MM.1S (cell line): ENCODE data around the gene SETBP1.

Experiments used
- DNase-seq: peaks from one replicate; pipeline ENCODE4 v3.0.0-alpha.2; 2015
- H2AFZ ChIP-seq: fragments of 300-600 bp; sonication (generic); 2 replicates; pipeline ENCODE4 v1.6.0; 2016; ENCODE audit warnings: antibody characterized with exemption, low read length
- H3F3A ChIP-seq: fragments of 300-600 bp; sonication (generic); 2 replicates; pipeline ENCODE4 v1.6.1; 2016; ENCODE audit warnings: mild to moderate bottlenecking, antibody characterized with exemption, low read length, moderate library complexity, mixed read lengths; ENCODE audit not compliant: insufficient read depth
- H3K27ac ChIP-seq: fragments of 300-600 bp; sonication (generic); 2 replicates; pipeline ENCODE4 v1.5.1; 2016; ENCODE audit warnings: mild to moderate bottlenecking, low read length
- H3K27me3 ChIP-seq: fragments of 300-600 bp; sonication (generic); replicated peaks from 2 replicates; pipeline ENCODE4 v1.6.0; 2016; ENCODE audit warnings: low read length; ENCODE audit not compliant: insufficient read depth
- H3K36me3 ChIP-seq: fragments of 300-600 bp; sonication (generic); replicated peaks from 2 replicates; pipeline ENCODE4 v1.6.1; 2016; ENCODE audit warnings: mild to moderate bottlenecking, low read length, mixed read lengths; ENCODE audit not compliant: insufficient read depth
- H3K4me1 ChIP-seq: fragments of 300-600 bp; sonication (generic); 2 replicates; pipeline ENCODE4 v1.6.1; 2016; ENCODE audit warnings: low read length, mixed read lengths
- H3K4me2 ChIP-seq: fragments of 300-600 bp; sonication (generic); 2 replicates; pipeline ENCODE4 v1.6.0; 2016; ENCODE audit warnings: low read depth, low read length
- H3K4me3 ChIP-seq: fragments of 300-600 bp; sonication (generic); 2 replicates; pipeline ENCODE4 v1.5.1; 2016; ENCODE audit warnings: low read length, mixed read lengths
- H3K79me2 ChIP-seq: fragments of 300-600 bp; sonication (generic); 2 replicates; pipeline ENCODE4 v1.6.1; 2016; ENCODE audit warnings: mixed run types, low read length, mixed read lengths
- H3K9ac ChIP-seq: fragments of 300-600 bp; sonication (generic); 2 replicates; pipeline ENCODE4 v1.6.1; 2016; ENCODE audit warnings: low read length, mixed read lengths
- H3K9me2 ChIP-seq: fragments of 300-600 bp; sonication (generic); replicated peaks from 2 replicates; pipeline ENCODE4 v1.6.1; 2016; ENCODE audit warnings: mild to moderate bottlenecking, low read length, mixed read lengths; ENCODE audit not compliant: insufficient read depth
- H3K9me3 ChIP-seq: fragments of 300-600 bp; sonication (generic); replicated peaks from 2 replicates; pipeline ENCODE4 v1.6.1; 2016; ENCODE audit warnings: mild to moderate bottlenecking, low read length, mixed read lengths; ENCODE audit not compliant: insufficient read depth
- H4K20me1 ChIP-seq: fragments of 300-600 bp; sonication (generic); 2 replicates; pipeline ENCODE4 v1.6.1; 2016; ENCODE audit warnings: mild to moderate bottlenecking, low read length, moderate library complexity, mixed read lengths; ENCODE audit not compliant: insufficient read depth
- EZH2 ChIP-seq: fragments of 300-600 bp; sonication (generic); optimal IDR thresholded peaks from 2 replicates; pipeline ENCODE3; 2017; ENCODE audit warnings: low read depth, mild to moderate bottlenecking, antibody characterized with exemption, low read length, mixed read lengths
- EZH2phosphoT487 ChIP-seq: fragments of 300-600 bp; sonication (generic); IDR thresholded peaks from 2 replicates; pipeline ENCODE4 v1.6.1; 2018; ENCODE audit warnings: antibody characterized with exemption, low read length
- TF ChIP-seq, protein P1 (sequence below): fragments of 300-600 bp; sonication (generic); IDR thresholded peaks from 2 replicates; pipeline ENCODE4 v1.5.1; 2016; ENCODE audit warnings: antibody characterized with exemption, low read length, mixed read lengths

SETBP1 gene

DNA sequence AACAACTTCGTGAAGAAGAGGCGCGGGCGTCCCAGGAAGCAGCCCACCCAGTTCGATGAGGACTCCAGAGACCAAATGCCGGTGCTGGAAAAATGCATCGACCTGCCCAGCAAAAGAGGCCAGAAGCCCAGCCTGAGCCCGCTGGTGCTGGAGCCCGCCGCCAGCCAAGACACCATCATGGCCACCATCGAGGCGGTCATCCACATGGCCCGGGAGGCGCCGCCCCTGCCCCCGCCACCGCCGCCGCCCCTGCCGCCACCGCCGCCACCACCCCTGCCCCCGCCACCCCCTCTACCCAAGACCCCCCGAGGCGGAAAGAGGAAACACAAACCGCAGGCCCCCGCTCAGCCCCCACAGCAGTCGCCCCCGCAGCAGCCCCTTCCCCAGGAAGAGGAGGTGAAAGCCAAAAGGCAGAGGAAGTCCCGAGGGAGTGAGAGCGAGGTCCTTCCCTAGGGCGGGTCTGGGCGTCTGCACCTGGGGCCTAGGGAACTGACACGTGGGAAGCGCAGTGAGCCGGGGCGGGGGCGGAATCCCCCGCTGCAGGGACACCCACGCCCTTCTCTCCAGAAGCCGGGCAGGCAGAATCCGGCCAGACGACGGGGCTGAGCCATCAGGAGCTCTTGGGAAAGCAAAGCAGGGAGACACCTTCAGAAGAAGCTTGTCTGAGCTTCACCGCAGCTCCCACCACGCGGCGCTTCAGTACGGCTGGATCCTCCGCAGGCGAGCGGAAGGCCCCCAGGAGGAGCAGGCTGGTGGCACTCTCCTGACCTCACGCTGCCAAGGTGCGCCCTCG, 382.8 kb downstream of the SETBP1 start:
- no peak for TF ChIP-seq EZH2phosphoT487
- TF ChIP-seq, protein P1, sequence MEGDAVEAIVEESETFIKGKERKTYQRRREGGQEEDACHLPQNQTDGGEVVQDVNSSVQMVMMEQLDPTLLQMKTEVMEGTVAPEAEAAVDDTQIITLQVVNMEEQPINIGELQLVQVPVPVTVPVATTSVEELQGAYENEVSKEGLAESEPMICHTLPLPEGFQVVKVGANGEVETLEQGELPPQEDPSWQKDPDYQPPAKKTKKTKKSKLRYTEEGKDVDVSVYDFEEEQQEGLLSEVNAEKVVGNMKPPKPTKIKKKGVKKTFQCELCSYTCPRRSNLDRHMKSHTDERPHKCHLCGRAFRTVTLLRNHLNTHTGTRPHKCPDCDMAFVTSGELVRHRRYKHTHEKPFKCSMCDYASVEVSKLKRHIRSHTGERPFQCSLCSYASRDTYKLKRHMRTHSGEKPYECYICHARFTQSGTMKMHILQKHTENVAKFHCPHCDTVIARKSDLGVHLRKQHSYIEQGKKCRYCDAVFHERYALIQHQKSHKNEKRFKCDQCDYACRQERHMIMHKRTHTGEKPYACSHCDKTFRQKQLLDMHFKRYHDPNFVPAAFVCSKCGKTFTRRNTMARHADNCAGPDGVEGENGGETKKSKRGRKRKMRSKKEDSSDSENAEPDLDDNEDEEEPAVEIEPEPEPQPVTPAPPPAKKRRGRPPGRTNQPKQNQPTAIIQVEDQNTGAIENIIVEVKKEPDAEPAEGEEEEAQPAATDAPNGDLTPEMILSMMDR = no peak
- TF ChIP-seq EZH2 = no peak

DNA sequence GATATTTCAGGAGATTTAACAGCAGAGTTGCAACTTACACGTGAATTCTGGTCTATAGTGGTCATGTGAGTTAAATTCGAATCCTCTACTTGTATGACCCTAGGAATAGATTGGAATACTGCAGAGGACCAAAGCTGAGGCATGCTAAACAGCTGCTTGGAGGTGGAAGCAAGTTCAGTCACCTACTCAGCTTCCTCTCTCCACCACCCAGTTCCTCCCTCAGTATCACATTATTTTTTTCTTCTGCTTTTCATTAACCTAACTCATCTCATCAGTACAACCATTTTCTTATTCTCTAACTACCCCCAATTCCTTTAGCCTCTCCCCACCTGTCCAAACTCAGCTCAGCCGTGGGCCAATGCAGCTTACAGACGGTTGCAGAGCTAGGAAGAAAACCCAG, 385.5 kb downstream of the SETBP1 start:
- Histone ChIP-seq H3K4me2 (no peak overlapping the region), H3K9me3 (no peaks in the 10 kb centered on the region), H3F3A (no peaks in the 10 kb centered on the region), H3K9ac (no peak overlapping the region), H3K27ac (no peak overlapping the region), H4K20me1 (no peaks in the 10 kb centered on the region), H3K4me3 (no peak overlapping the region), H3K27me3 (no peaks in the 10 kb centered on the region), H3K4me1 (no peaks in the 10 kb centered on the region), H3K9me2 (no peaks in the 10 kb centered on the region), H3K79me2 (no peaks in the 10 kb centered on the region), H3K36me3 (no peaks in the 10 kb centered on the region), H2AFZ (no peak overlapping the region)
- TF ChIP-seq EZH2 (no peak), EZH2phosphoT487 (no peak)
- TF ChIP-seq, protein P1 = no peak
- DNase-seq = no peak

More for the DNA sequence above, 382.8 kb downstream of the SETBP1 start:
- DNase-seq = no peak
- no peaks in the 10 kb centered on the region for H4K20me1 ChIP-seq
- no peak overlapping the region for H3K4me2 ChIP-seq
- no peaks in the 10 kb centered on the region for H3K4me1 ChIP-seq
- no peaks in the 10 kb centered on the region for H3K27me3 ChIP-seq
- no peaks in the 10 kb centered on the region for H3K9me3 ChIP-seq
- H3F3A ChIP-seq = no peaks in the 10 kb centered on the region
- no peak overlapping the region for H3K4me3 ChIP-seq
- H3K27ac ChIP-seq = no peak overlapping the region
- H3K9me2 ChIP-seq = no peaks in the 10 kb centered on the region
- H3K79me2 ChIP-seq = no peaks in the 10 kb centered on the region
- H3K36me3 ChIP-seq = no peaks in the 10 kb centered on the region
- H3K9ac ChIP-seq = no peak overlapping the region
- no peak overlapping the region for H2AFZ ChIP-seq

DNA sequence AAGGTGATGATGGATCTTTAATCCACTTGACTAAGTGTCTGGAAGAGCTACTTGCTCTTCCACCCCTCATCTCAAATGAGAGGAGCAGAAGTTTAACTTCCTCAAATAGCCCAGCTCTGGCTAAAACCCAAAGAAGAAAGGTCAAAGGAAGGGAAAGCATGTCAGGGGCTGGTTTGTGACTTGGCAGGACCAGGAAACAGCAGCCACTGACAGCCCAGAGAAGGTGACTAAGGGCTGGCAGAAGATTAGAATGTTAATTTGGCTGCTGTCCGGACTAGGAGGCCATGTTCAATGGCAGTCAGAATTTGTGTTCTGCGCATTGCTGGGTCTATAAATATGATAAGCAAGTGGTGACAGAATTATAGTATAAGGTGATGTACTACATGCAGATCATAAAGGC, 386.2 kb downstream of the SETBP1 start:
- Histone ChIP-seq H4K20me1 (no peaks in the 10 kb centered on the region), H3K4me1 (no peaks in the 10 kb centered on the region), H3K9ac (no peak overlapping the region), H3K79me2 (no peaks in the 10 kb centered on the region), H3K4me3 (no peak overlapping the region), H3F3A (no peaks in the 10 kb centered on the region), H2AFZ (no peak overlapping the region), H3K9me3 (no peaks in the 10 kb centered on the region), H3K27me3 (no peaks in the 10 kb centered on the region), H3K36me3 (no peaks in the 10 kb centered on the region), H3K27ac (no peak overlapping the region), H3K9me2 (no peaks in the 10 kb centered on the region), H3K4me2 (no peak overlapping the region)
- no peak for DNase-seq
- TF ChIP-seq EZH2 = no peak

DNA sequence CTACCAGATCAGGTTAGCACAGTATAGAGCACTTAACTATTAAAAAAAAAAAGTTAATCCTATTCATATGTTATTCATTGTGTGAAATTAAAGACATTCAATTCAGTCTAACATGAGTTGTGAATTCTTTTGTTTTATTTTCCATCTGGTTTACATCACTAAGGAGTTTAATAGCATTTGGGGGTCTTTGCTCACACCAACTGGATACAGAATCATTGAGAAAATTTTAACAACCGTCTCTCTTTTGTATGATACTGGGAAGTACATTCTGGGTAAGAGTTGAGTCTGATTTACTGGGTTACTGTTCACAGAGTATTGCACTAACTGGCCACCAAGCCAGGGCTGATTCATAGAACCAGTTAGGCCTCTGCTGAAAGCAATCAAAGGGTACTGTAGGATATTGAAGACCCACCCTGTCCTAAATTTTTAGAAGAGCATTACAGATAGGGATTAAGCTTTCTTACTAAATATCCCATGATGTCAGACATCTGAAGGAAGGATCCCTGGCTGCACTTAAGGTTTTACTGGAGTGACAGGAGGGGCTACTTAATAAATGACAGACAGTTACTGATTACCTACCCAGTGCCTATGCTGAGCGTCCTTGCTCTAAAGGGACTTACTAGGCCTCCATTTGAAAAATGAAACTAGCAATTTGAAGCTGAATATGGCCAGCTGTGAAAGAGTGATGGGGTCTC, 387.9 kb downstream of the SETBP1 start:
- TF ChIP-seq EZH2phosphoT487 (no peak), EZH2 (no peak)
- TF ChIP-seq, protein P1 = no peak
- Histone ChIP-seq H3K36me3 (no peaks in the 10 kb centered on the region), H3K9ac (no peak overlapping the region), H2AFZ (no peak overlapping the region), H3K79me2 (no peaks in the 10 kb centered on the region), H3F3A (no peaks in the 10 kb centered on the region), H3K9me2 (no peaks in the 10 kb centered on the region), H3K4me1 (no peaks in the 10 kb centered on the region), H3K4me2 (no peak overlapping the region), H3K27me3 (no peaks in the 10 kb centered on the region), H3K9me3 (no peaks in the 10 kb centered on the region), H3K27ac (no peak overlapping the region), H4K20me1 (no peaks in the 10 kb centered on the region), H3K4me3 (no peak overlapping the region)
- no peak for DNase-seq
